GM18517 (cell line): Measurements from ENCODE around the gene PDZD4.

Source experiments
- ATAC-seq: cut with Tn5 transposase; IDR thresholded peaks from one replicate; pipeline ENCODE4 v1.9.1; 2021; ENCODE audit warnings: mild to moderate bottlenecking, moderate library complexity; ENCODE audit not compliant: unreplicated experiment

PDZD4 gene

GRCh38 chrX:153813161-153813560 lies 17.2 kb downstream of the PDZD4 start:
- no peak for ATAC-seq

DNA sequence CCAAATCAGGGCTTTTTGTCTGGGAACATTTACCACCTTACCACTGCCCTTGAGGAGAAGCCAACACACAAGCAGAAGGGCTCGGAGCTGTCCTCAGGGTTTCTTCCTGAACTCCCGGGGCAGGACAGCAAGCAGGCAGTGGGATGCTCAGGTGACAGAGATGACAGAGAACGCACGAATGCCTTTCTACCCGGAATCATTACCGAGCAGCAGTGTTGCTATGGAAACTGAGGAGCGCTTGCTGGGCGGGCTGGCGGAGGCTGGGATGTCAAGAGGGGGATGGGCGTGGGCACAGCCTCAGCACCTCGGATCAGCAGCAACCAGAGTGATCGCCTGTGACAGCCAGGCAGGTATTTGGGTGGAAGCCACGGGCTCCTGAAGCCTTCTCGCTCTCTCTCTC lies 18.1 kb downstream of the PDZD4 start:
- no peak for ATAC-seq

GRCh38 chrX:153807976-153808375 lies 22.4 kb downstream of the PDZD4 start:
- ATAC-seq, result no peak

- no peak for ATAC-seq
These were observed 23.3 kb downstream of the PDZD4 start for GRCh38 chrX:153806999-153807575.

- ATAC-seq, result no peak
These were observed 24.9 kb downstream of the PDZD4 start for GRCh38 chrX:153805436-153805835.

DNA sequence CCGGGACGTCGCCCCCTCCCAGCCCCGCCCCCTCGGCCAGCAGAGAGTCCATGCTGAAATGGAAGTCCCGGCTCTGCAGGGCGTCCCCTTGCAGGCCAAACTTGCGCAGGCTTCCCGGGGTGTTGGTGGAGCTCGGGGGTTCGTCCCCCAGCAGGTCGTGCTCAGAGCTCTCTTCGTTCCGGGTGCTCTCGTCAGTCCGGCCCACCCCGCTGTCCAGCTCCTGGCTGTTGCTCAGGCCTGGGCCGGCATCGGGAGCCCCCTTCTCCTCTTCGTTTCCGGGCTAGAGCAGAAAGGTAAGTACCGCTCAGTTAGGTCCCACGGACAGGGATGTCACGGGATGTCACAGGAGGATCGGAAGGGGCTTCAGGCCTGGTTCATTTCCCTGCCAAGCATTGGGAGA lies 25.7 kb downstream of the PDZD4 start:
- ATAC-seq, result no peak

DNA sequence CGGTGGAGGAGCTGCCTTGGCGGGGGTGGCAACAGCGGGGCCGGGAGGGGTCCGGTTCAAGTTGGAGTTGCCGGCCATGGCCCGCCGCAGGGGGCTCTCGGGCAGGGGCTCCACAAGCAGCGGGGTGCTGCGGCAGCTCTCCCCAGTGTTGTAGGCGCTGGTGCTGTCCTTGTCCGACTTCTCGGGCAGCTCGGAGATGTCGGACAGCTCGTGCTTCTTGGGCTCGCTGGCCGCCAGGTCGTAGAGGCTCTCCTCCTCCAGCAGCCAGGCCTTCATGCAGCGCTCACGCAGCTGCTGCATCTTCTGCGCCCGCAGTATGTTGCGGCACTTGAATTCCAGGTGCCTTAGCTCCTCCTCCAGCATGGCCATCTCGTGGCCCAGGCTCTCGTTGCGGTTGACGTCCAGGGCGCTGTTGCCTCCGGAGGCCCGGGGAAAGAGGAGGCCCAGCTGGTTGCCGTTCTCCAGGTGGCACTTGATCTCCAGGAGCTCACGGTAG lies 26.2 kb downstream of the PDZD4 start:
- no peak for ATAC-seq

DNA sequence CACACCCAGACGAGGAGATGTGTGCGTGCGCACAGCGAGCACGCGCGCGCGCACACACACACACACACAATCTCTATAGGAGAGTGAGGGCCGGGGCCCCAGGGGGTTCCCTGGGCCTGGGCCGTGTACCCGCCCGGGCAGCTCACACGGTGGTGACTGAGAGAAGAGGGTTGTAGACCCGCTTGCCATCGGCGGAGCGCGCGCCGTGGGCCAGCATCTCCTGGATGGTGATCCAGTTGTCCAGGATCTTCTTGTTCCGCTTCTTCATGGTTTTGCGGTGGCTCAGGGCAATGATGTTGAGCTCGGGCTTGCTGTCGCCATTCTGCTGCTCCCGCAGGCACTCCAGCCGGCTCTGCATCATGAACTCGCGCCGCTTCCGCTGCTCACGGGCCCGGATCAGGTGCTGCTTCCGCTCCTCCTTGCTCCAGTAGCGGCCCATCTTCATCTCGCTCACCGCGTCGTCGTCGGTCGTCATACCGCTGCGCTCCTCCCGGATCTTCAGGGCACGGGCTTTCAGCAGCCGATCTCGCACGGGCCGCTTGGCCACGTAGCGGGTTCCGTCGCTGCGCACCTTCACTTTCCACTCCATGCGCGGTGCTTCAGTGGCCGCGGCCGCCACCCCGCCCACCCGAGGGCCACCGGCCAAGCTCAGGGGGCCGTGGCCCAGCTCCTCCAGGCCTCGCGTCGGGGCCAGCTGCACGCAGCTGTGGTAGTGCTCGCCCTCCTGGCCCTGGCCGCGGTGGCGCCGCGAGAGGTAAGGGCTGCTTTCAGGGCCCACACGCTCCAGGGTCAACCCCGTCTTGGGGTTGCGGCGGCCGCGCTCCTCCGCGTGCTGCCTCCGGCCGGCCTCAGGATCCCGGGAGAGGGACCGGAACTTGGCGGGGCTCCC lies 26.9 kb downstream of the PDZD4 start:
- ATAC-seq, result no peak

DNA sequence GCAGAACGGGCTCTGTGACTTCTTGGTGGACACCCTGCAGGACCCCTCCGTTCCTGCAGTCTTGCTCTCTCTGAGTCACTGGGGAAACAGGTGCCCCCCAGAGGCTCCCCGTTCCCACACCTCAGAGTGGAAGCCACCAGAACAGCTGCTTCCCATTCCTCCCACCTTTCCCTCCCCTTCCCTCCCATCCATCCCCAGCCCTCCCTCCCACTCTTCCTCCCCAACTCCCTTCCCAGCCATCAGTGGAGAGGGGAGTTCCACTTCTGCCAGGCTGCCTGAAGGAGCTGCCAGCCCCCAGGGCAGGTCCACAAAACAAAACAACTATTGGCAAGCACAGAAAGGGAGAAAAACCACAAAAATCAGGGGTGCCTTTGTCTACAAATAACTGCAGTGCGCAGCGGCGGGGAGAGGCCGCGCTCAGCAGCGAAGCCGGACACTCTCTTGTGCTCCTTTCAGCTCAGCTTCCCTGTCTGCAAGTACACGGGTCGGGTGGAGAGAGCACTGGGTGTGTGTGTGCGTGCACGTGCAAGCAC lies 27.8 kb downstream of the PDZD4 start:
- ATAC-seq, result no peak

DNA sequence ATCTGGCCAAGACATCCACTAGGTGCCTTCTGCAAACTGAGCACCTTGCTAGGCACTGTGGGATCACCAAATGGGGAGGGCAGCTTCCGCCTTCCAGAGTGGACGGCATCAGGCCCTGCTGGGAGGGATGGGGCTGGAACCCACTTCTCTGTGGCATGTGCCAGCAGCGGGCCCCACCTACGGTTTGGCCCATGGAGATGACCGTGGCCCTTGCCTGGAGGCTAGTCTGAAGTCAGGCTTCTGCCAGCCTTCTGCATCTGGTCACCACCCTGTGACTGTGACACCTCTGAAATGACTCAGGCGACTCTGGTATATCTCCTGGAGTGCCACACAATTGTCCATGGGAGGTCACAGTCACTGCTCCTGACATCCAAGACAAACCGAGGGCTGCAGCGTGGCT lies 28.7 kb downstream of the PDZD4 start:
- ATAC-seq, result no peak

DNA sequence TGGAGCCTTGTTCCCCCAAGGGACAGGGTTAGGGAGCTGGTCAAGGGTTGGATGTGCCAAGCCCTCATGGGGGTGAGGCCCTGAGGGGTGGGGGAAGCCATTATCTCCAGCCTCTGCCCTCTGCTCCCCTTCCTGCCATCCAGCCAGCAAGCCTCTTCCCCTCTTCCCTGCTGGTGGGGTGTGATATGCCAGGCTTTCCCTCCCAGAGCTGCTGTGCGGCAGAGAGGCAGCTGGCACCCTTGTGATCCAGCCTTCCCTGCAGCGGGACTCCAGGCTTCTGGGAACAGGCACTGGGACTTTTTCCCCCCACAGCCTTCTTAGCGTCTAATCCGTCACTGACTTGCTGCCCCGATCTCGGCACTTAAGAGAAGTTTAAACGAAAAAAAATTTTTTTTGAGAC lies 29.6 kb downstream of the PDZD4 start:
- ATAC-seq, result no peak

DNA sequence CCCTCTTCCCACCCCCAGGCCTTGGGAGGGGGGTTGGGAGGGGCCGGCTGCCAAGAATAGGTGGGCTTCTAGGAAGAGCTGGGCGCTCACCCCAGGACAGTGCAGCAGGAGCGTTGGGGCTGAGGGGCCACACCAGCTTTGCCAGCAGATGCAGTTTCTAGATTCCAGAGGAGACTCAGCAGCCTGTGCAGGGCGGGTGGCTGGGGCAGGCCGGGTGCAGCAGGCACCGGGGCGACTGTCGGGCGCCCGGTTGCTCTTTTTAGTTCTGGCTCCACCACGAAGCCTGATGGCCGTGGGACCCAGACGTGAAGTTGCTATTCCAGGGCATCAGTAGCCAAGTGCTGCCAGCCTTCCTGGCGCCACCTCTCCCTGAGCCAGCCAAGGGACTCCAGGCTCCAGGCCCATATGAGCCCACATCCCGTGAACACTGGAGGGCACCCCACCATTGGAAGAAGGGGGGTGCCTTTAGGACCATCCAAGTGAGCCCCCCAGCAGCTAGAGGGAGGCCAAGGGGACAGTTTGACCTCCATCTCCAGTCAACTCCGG lies 30.1 kb downstream of the PDZD4 start:
- no peak for ATAC-seq

GRCh38 chrX:153799326-153799725 lies 31.0 kb downstream of the PDZD4 start:
- ATAC-seq, result no peak

GRCh38 chrX:153797415-153798015 lies 32.8 kb downstream of the PDZD4 start:
- ATAC-seq, result no peak

DNA sequence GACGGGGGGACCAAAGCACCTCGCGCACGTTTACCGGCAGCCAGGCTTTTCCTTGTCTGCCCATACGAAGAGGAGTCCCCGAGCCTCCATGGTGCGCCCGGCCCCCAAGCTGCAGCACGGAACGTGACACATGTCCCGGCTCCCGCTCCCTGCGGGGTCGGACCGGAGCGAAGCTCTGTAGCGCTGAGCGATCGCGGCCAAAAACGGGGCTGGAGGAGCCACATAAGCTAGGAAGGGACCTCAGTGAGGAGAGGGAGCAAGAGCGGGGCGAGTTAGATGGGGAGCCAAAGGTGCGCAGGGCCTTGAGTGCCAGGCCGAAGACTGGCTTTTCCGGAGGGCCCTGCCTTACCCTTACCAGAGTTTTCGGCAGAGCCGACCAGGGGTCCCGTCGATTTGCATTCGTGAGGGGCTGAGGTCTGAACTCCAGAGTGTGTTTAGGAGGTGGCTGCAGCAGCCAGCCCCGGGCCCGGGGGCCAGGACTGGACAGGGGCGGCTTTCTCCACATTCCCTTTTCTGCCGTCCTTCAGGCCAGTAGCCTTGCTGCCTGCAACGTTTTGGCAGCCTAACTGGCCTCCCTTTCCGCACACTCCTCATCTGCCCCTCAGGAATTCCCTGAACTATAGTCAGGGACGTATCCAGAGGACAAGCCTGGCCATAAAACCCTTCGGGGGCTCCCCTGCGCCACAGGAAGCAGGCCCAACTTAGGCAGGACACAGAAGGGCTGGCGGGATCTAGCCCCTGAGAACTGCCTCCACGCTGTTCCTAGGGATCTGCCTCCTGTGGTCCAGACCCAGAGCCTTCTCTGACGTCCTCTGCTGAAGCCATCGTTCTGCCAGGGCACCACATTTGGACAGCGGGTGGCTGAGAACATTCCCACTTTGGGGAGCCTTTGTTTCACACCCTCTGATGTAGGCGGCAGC lies 35.2 kb downstream of the PDZD4 start:
- ATAC-seq, result no peak

DNA sequence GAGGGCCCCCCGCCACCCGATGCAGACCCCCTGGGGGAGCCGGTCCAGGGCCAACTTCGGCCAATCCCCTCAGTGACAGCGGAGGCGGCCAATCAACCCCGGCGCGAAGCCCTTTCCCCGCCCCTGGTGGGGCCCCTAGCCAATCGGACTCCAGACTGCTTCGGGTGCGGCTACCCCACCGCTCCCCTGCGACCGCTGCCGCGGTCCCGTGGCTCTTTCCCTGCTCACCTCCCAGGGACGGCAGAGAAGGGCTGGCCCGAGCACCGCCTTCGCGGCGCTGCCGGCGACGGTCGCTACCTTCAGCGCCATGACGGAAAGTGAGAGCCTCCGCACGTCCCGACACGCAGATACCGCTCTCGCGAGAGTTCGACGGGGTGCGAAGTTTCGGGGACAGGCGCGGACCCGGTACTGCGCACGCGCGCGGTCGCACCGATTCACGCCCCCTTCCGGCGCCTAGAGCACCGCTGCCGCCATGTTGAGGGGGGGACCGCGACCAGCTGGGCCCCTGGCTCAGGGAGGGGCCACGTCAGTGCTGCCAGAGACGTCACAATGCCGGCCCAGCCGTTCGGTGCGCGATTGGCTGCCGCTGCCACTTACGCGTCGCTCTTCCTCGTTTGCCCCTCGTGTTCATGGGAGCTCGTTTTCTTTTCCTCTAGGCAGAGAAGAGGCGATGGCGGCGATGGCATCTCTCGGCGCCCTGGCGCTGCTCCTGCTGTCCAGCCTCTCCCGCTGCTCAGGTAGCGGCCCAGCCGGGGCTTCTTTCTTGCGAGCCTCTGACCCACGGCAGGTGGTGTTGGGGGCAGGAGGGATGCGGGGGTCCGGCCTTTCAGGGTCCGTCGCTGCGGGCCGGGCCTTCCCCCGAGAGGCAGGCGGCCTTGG lies 36.1 kb downstream of the PDZD4 start, which contains the start of the genes IDH3G and SSR4:
Gene IDH3G (minus strand): TSS at position 358 of the 879 bp plus-strand sequence. CDS start 49 bp downstream, at position 309.
Gene SSR4 (plus strand): TSS at position 651 of the 879 bp plus-strand sequence. CDS start 20 bp downstream, at position 671.
- ATAC-seq, result peak; percentile 83

- no peak for ATAC-seq
These were observed 37.1 kb downstream of the PDZD4 start for GRCh38 chrX:153793291-153793690.

DNA sequence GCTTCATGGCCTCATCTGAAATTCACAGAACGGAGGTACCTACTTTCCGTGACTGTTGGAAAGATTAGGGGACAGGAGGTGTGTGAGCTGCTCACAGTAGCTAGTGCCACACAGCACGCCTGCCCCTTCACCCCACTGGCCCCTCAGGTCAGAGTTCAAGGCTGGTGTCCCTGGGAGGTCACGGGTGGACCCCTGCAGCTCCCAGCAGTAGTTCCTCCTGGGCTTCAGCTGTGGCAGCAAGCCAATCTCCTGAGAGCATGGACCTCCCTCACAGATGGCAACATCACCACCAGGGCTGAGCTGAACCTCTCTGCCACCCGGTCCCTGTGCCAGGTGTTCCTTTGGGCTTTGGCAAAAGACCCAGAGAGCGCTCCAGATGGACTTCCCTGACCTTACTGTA lies 38.0 kb downstream of the PDZD4 start:
- no peak for ATAC-seq
